Bronchial epithelial cell (primary cell): ENCODE measurements around the gene PSMD13. TPM values are rescaled to one million over a fixed set of nuclear protein-coding genes. Genes with fewer than 3 reads are reported as not detected.

Experiments
- DNase-seq: peaks from one replicate; pipeline ENCODE4 v3.0.0-alpha.2; 2010; ENCODE audit warnings: low read depth
- FAIRE-seq: peaks from 2 replicates; lab custom pipeline; 2011; peaks lifted over from hg19 to GRCh38; lab: Jason Lieb, UNC
- H3K27me3 ChIP-seq: 2 replicates; pipeline ENCODE4 v1.5.1; 2011; ENCODE audit warnings: low read length; ENCODE audit not compliant: control insufficient read depth, insufficient read depth
- H3K36me3 ChIP-seq: 2 replicates; pipeline ENCODE4 v1.5.1; 2011; ENCODE audit warnings: low read length; ENCODE audit not compliant: control insufficient read depth, insufficient read depth
- H3K4me3 ChIP-seq: 2 replicates; pipeline ENCODE4 v1.5.1; 2011; ENCODE audit warnings: mild to moderate bottlenecking, low read depth, low read length, control low read depth
- total RNA-seq: library from RNA; depleted of rRNA; stranded (reverse); fragments of >200 nt; gene quantifications from 2 replicates; pipeline ENCODE4 v1.2.1, GENCODE V29; 2014
- TF ChIP-seq, protein P1 (sequence below): IDR thresholded peaks from 2 replicates; pipeline ENCODE4 v1.5.1; 2011; ENCODE audit warnings: mild to moderate bottlenecking, moderate library complexity, low read length, control low read depth, inconsistent platforms; ENCODE audit not compliant: insufficient read depth, severe bottlenecking

The PSMD13 gene
- total RNA-seq, 1 donor from 2014 or later = 146 TPM

DNA sequence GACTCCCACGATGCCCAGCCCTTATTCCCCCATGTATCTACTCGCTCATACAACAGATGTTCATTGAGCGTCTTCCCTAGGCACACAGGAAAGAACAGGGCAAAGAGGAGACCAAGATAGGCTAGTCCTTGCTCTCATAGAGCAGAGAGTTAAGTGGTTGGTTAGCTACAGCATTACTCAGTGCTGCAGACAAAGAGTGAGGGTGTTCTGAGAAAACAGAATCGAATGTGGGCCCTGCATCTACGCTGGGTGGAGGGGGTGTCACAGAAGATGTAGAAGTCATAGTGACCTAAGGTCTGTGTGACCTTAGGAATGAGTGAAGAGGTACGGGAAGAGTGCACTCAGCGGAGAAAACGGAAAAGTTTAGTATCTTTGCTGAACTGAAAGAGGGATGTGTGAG, 12.3 kb downstream of the PSMD13 start:
- H3K36me3 ChIP-seq = peaks cover 31% of the 10 kb centered on the region
- no peak overlapping the region for H3K4me3 ChIP-seq
- FAIRE-seq = no peak
- TF ChIP-seq, protein P1, sequence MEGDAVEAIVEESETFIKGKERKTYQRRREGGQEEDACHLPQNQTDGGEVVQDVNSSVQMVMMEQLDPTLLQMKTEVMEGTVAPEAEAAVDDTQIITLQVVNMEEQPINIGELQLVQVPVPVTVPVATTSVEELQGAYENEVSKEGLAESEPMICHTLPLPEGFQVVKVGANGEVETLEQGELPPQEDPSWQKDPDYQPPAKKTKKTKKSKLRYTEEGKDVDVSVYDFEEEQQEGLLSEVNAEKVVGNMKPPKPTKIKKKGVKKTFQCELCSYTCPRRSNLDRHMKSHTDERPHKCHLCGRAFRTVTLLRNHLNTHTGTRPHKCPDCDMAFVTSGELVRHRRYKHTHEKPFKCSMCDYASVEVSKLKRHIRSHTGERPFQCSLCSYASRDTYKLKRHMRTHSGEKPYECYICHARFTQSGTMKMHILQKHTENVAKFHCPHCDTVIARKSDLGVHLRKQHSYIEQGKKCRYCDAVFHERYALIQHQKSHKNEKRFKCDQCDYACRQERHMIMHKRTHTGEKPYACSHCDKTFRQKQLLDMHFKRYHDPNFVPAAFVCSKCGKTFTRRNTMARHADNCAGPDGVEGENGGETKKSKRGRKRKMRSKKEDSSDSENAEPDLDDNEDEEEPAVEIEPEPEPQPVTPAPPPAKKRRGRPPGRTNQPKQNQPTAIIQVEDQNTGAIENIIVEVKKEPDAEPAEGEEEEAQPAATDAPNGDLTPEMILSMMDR = no peak
- no peak for DNase-seq
- no peaks in the 10 kb centered on the region for H3K27me3 ChIP-seq

DNA sequence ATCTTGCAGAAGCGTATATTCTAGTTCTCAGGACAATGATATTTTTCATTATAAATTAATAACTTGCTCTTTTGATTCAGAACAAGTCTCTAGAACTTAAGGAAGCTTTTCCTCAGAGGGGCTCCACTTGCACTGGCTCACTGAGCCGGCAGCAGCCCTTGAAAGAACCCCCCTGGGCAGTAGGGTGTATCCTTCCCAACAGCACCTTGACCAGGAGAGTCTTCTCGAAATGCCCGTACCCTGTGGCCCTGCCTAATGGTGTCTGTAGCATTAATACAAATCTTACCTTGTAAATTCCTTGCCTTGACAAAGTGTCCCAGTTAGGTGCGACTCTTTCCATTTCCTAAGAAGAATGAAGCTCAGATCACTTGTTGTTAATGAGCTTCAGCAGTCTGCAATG, 13.5 kb downstream of the PSMD13 start:
- FAIRE-seq (no peak), DNase-seq (no peak)
- TF ChIP-seq, protein P1 = no peak
- peaks cover 25% of the 10 kb centered on the region for H3K36me3 ChIP-seq
- H3K4me3 ChIP-seq = no peak overlapping the region
- no peaks in the 10 kb centered on the region for H3K27me3 ChIP-seq

DNA sequence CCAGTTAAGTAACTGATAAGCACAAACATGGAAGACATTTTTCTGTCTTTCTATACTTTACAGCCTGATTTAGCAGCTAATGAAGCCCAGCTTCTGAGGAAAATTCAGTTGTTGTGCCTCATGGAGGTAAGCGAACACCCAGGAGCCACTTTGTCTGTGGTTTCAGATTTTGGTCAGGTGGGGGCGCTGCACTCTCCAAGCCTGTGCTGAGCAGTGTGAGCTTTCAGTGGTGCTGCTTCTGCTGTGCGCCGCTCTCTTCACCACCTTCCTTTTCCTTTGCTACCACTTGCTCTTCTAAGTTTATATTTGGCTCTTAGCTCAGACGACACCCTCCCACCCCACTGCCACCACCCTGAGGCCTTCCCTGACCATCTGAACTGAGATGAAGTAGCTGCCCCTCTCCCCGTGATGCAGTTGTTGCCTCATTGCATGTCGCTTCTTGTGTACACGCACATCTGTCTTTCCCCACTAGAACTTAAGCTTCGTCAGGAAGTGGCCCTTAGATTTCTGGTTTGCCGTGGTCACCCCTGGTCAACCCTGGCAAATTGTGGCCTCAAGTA, 14.0 kb downstream of the PSMD13 start:
- TF ChIP-seq, protein P1 = peak; percentile 85
- Histone ChIP-seq H3K36me3 (peaks cover 24% of the 10 kb centered on the region), H3K27me3 (no peaks in the 10 kb centered on the region), H3K4me3 (no peak overlapping the region)
- FAIRE-seq = no peak
- peak; percentile 37 for DNase-seq

DNA sequence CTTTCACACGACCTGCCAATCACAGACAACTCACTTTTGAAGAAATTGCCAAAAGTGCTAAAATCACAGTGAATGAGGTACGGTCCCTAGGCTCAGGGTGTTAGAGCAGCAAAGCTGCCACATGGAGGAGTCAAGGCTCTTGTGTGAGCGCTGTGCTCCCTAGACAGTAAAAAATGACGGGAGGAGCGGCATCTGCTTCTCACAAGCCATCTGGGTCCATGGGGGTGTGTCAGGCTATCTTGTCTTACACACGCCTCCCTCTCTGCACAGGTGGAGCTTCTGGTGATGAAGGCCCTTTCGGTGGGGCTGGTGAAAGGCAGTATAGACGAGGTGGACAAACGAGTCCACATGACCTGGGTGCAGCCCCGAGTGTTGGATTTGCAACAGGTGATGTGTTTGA, 14.8 kb downstream of the PSMD13 start:
- TF ChIP-seq, protein P1 = no peak
- DNase-seq = no peak
- H3K4me3 ChIP-seq = no peak overlapping the region
- no peak for FAIRE-seq
- peaks cover 24% of the 10 kb centered on the region for H3K36me3 ChIP-seq
- no peaks in the 10 kb centered on the region for H3K27me3 ChIP-seq

DNA sequence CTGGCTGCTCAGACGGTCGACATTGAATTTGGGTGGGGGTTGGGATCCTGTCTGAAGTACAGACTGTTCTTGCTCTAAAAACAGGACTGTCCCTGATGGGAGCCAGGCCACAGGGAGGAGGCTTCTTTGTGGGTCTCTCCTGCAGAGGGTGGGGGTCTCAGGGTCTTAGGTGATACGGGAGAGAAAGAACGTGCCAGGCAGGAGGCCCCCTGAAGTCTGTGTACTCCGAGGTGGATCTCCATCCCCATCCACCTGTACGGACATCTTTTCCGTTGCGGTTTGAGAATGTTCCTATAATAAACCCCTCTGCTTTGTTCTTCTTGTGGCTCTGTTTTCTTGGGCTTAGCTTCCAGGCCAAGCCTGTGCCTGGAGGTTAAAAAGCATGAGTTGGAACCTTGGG, 15.9 kb downstream of the PSMD13 start:
- H3K27me3 ChIP-seq = no peaks in the 10 kb centered on the region
- H3K4me3 ChIP-seq = no peak overlapping the region
- DNase-seq = no peak
- H3K36me3 ChIP-seq = peaks cover 22% of the 10 kb centered on the region
- TF ChIP-seq, protein P1 = no peak
- no peak for FAIRE-seq
